GM12865 (cell line): ENCODE data around the gene PEX7.

ENCODE experiments used
- DNase-seq: peaks from one replicate; pipeline ENCODE4 v3.0.0; 2010; ENCODE audit warnings: low read depth
- H3K4me3 ChIP-seq: 2 replicates; pipeline ENCODE4 v1.5.1; 2011; ENCODE audit warnings: mild to moderate bottlenecking, low read depth, low read length, control low read depth
- TF ChIP-seq, protein P1 (sequence below): IDR thresholded peaks from 2 replicates; pipeline ENCODE4 v1.5.1; 2011; ENCODE audit warnings: low read length, control low read depth, low read depth, inconsistent platforms; ENCODE audit not compliant: insufficient read depth; ENCODE audit errors: missing control alignments

The PEX7 gene

DNA sequence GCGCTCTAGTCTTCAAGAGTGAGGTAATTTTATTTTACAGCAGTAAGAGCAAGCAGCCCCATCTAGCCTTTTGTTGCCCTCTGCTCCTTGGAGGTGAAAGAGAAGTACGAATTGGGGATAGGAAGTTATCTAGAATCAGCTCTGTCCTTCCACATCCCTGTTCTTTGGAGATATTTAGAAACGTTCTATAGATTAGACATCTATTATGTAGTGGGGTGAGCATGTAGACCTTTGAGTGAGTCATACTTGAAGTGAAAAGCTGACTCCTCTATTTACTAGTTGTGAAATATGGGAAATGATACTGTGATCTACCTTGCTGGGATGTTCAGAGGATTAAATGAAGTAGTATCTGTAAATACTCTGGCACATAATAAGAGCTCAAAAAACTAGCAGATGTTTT, 63.7 kb downstream of the PEX7 start:
- no peak for DNase-seq
- H3K4me3 ChIP-seq: no peak overlapping the region
- TF ChIP-seq, protein P1, sequence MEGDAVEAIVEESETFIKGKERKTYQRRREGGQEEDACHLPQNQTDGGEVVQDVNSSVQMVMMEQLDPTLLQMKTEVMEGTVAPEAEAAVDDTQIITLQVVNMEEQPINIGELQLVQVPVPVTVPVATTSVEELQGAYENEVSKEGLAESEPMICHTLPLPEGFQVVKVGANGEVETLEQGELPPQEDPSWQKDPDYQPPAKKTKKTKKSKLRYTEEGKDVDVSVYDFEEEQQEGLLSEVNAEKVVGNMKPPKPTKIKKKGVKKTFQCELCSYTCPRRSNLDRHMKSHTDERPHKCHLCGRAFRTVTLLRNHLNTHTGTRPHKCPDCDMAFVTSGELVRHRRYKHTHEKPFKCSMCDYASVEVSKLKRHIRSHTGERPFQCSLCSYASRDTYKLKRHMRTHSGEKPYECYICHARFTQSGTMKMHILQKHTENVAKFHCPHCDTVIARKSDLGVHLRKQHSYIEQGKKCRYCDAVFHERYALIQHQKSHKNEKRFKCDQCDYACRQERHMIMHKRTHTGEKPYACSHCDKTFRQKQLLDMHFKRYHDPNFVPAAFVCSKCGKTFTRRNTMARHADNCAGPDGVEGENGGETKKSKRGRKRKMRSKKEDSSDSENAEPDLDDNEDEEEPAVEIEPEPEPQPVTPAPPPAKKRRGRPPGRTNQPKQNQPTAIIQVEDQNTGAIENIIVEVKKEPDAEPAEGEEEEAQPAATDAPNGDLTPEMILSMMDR: no peak

DNA sequence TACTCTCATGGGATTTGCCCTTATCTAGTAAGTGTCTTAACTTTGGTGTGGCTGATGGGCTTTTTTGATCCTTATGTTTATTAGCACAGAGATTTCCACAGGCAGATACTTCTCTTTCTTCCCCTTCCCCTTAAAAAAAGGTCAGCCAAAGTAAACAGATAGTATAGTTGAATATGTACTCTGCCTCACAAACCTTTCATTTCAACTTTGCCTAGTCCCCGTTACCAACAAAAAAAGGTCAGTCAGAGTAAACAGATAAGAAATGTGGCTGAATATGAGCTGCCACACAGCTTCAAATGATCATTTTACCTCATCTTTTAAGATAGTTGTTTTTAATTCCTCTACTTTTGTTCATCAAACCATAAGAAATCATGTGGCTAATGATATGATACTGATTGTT, 65.6 kb downstream of the PEX7 start:
- TF ChIP-seq, protein P1: no peak
- no peak for DNase-seq

DNA sequence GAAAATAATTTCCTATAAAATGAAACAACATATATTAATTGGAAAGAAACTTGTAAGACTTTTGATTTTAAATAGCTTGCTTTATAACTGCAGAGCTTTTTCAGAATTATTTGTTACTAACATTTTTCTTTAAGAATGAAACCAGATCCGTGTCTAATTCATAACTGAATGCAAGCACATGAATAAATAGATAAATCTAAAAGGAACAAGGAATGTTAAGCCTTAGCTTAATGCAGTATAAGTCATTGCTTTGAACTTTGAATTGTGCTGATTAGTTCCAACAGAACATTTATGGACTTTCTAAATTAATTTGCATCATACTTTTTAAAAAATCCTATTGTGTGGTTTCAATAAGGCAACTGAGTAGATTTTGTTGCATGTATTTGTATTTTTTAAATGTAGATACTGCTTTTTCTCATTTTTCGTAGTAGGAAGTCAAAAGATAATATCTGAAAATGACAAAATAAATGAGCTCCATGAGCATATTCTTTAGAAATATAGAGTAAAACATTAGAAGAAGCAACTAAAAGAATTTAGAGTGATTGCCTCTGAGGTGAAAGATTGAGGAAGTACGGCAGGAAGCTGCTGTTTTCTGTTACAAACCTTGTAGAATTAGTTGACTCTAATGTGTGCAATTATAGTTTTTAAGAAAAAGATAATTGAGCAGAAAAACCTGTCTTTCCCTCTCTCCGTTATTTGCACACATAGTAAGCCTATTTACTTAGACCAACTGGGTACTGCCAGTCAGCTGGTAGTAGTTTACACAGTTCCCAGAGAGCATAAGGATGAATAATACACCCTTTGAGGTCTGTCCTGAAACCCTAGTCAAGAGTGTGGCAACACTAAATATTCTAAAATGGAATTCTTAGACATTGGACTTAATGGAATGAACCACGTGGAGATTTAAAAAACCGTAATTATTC, 67.1 kb downstream of the PEX7 start:
- H3K4me3 ChIP-seq: no peak overlapping the region
- TF ChIP-seq, protein P1: no peak
- DNase-seq: no peak

More for the DNA sequence above, 65.6 kb downstream of the PEX7 start:
- H3K4me3 ChIP-seq: no peak overlapping the region

DNA sequence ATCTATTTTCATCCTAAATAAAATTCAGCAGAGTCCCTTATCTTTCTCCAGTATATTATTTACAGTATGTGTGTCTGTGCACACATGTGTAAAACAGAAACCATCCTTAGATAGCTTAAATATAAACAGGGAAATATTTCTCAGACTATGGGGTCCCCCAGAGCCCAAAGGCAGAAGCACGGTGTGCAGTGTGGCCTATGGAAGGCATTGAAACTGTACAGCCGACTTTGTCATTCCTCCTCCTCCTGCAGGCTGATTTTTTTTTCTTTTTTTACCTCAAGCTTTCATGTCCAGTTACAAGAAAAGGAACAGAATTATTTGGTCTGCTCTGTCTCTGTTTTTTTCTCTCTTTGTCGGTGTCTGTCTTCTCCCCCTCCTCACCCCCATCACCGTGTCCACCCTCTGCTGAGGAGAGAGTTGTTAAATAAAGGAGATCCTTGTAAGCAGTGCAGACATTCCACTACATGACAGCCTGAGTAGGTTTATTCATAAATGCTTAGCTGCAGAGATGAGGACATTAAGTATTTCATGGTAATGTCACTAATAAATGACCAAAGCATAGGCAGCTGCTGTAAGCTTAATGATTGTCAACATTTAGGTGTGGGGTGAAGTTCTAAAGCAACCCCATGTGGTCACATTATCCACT, 67.9 kb downstream of the PEX7 start:
- TF ChIP-seq, protein P1: no peak
- H3K4me3 ChIP-seq: no peak overlapping the region
- DNase-seq: no peak

DNA sequence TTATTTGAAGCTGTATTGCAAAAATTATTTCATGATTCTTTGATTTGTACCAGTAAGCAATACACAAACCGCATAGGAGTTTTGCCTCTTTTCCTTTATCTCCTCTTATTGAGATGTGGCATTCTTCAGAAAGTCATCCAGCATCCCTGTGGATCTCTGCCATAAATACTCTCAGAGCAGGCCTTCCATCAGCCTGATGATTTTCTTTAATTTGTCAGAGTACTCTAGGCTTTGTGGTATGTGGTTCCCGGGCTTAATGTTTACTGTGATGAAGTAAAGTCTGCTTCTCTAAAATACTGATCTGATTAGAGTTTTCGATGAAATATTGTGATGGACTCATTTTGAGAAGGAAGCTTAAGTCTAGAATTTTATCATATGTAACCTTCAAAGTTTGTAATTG, 68.6 kb downstream of the PEX7 start:
- TF ChIP-seq, protein P1: no peak
- H3K4me3 ChIP-seq: no peak overlapping the region
- no peak for DNase-seq

DNA sequence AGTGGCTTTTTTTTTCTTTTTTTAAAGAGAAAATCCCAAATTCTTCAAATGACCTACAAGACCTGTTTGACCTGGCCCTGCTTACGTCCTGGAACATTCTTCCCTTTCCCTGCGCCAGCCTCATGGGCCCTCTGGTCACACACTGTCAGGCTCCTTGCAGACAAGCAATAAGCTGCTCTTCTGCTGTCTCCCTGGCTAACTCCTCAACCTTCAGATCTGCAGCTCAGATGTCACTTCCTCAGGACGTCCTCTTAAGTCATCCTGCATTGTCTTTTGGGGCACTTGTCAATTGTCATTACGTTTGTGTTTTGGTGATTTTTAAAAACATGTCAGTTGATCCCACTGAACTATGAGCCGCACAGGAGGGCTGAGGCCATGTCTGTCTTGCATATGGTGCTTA, 70.8 kb downstream of the PEX7 start:
- DNase-seq: no peak
- TF ChIP-seq, protein P1: no peak
- H3K4me3 ChIP-seq: no peak overlapping the region
